Endothelial cell of umbilical vein (primary cell): ENCODE measurements around the gene PFDN5. TPM values are rescaled to one million over a fixed set of nuclear protein-coding genes. Genes with fewer than 3 reads are reported as not detected.

ENCODE experiments used
- BruUV-seq: library from RNA; stranded (reverse); fragments of 400-500 nt; replicated peaks from 2 replicates; lab custom pipeline; 2021; lab: Mats Ljungman, UMichigan
- CTCF ChIA-PET: fragments of 300-600, 350-600 bp; sonication (Branson Sonifier 250); formaldehyde crosslinking; loops from one replicate; lab custom pipeline; 2021; ENCODE audit warnings: antibody characterized with exemption, inconsistent platforms; lab: Charles Lee
- POLR2A ChIA-PET: fragments of 300-600, 350-600 bp; sonication (Branson Sonifier 250); formaldehyde crosslinking; loops from one replicate; lab custom pipeline; 2021; ENCODE audit warnings: antibody characterized with exemption, inconsistent platforms; lab: Charles Lee
- DNase-seq: peaks from one replicate; pipeline ENCODE4 v3.0.0-alpha.2; 2011; ENCODE audit warnings: low read depth, low spot score
- FAIRE-seq: peaks from 2 replicates; lab custom pipeline; 2011; peaks lifted over from hg19 to GRCh38; lab: Jason Lieb, UNC
- H2AFZ ChIP-seq: 2 replicates; pipeline ENCODE4 v1.6.0; 2012; ENCODE audit warnings: low read depth, low read length, control low read depth, inconsistent platforms
- H3K27ac ChIP-seq: 2 replicates; pipeline ENCODE4 v1.5.1; 2011; ENCODE audit warnings: low read depth, mild to moderate bottlenecking, control low read depth, low read length, moderate library complexity; ENCODE audit not compliant: insufficient read depth
- H3K27me3 ChIP-seq, 2 experiments: 2 replicates each; pipeline versions ENCODE4 v1.6.0 to v1.6.1; 2011; ENCODE audit warnings: low read length in 2 of 2, mixed read lengths in 1 of 2; ENCODE audit not compliant: control insufficient read depth in 2 of 2, insufficient read depth in 2 of 2
- H3K36me3 ChIP-seq, 2 experiments: 2 replicates in 1 of 2; 3 replicates in 1 of 2; pipeline ENCODE4 v1.5.1; 2011; ENCODE audit warnings: low read length in 2 of 2, mild to moderate bottlenecking in 1 of 2, moderate library complexity in 1 of 2; ENCODE audit not compliant: control insufficient read depth in 2 of 2, insufficient read depth in 2 of 2; ENCODE audit errors: extremely low read depth in 1 of 2
- H3K4me1 ChIP-seq: 3 replicates; pipeline ENCODE4 v1.5.1; 2011; ENCODE audit warnings: mild to moderate bottlenecking, low read length; ENCODE audit not compliant: control insufficient read depth, insufficient read depth; ENCODE audit errors: extremely low read depth
- H3K4me2 ChIP-seq: 2 replicates; pipeline ENCODE4 v1.6.1; 2011; ENCODE audit warnings: low read length, control low read depth, mixed read lengths; ENCODE audit not compliant: insufficient read depth
- H3K4me3 ChIP-seq, 3 experiments: fragments of 200-600 bp in 1 of 3; sonication (generic), shearing (Covaris generic) in 1 of 3; replicated peaks in 1 of 3; 2 replicates each; pipeline ENCODE4 v1.5.1; 2011 to 2016; ENCODE audit warnings: control low read depth in 3 of 3, low read length in 3 of 3, mild to moderate bottlenecking in 2 of 3, inconsistent platforms in 1 of 3, low read depth in 1 of 3, moderate library complexity in 1 of 3; ENCODE audit not compliant: insufficient read depth in 1 of 3
- H3K79me2 ChIP-seq: 2 replicates; pipeline ENCODE4 v1.6.0; 2012; ENCODE audit warnings: low read length, inconsistent platforms; ENCODE audit not compliant: control insufficient read depth, insufficient read depth
- H3K9ac ChIP-seq: replicated peaks from 2 replicates; pipeline ENCODE3; 2011; ENCODE audit warnings: low read length, control low read depth; ENCODE audit not compliant: insufficient read depth; ENCODE audit errors: extremely low read depth
- H3K9me1 ChIP-seq: replicated peaks from 3 replicates; pipeline ENCODE4 v1.6.0; 2011; ENCODE audit warnings: mild to moderate bottlenecking, low read length; ENCODE audit not compliant: control insufficient read depth, insufficient read depth; ENCODE audit errors: extremely low read depth
- H3K9me3 ChIP-seq: replicated peaks from 2 replicates; pipeline ENCODE4 v1.5.1; 2012; ENCODE audit warnings: low read length, inconsistent platforms; ENCODE audit not compliant: control insufficient read depth, insufficient read depth
- H4K20me1 ChIP-seq: replicated peaks from 2 replicates; pipeline ENCODE3; 2011; ENCODE audit warnings: mild to moderate bottlenecking, low read length; ENCODE audit not compliant: control insufficient read depth, insufficient read depth; ENCODE audit errors: extremely low read depth
- CTCF ChIP-seq, 2 donors: IDR thresholded peaks; 1 replicate in 1 of 2; 2 replicates in 1 of 2; pipeline ENCODE4 v1.5.1; 2011; ENCODE audit warnings: low read length in 2 of 2, mild to moderate bottlenecking in 2 of 2, moderate library complexity in 2 of 2, control low read depth in 1 of 2, inconsistent platforms in 1 of 2, low read depth in 1 of 2; ENCODE audit not compliant: insufficient read depth in 1 of 2; ENCODE audit errors: extremely low read depth in 1 of 2
- EZH2 ChIP-seq: IDR thresholded peaks from 2 replicates; pipeline ENCODE4 v1.6.1; 2012; ENCODE audit warnings: borderline replicate concordance, low read depth, mild to moderate bottlenecking, moderate library complexity, low read length, inconsistent platforms; ENCODE audit not compliant: severe bottlenecking
- FOS ChIP-seq: IDR thresholded peaks from 2 replicates; pipeline ENCODE4 v1.6.1; 2011; ENCODE audit warnings: mild to moderate bottlenecking, low read length, moderate library complexity, borderline replicate concordance; ENCODE audit not compliant: insufficient read depth
- JUN ChIP-seq: IDR thresholded peaks from 2 replicates; pipeline ENCODE4 v1.6.1; 2011; ENCODE audit warnings: borderline replicate concordance, low read depth; ENCODE audit not compliant: insufficient read length, insufficient read depth
- MAX ChIP-seq: IDR thresholded peaks from 2 replicates; pipeline ENCODE4 v1.6.1; 2011; ENCODE audit not compliant: insufficient read depth, insufficient read length
- POLR2AphosphoS5 ChIP-seq: IDR thresholded peaks from 2 replicates; pipeline ENCODE4 v1.6.1; 2012; ENCODE audit warnings: low read depth, mild to moderate bottlenecking, control low read depth, low read length, moderate library complexity; ENCODE audit not compliant: insufficient read depth
- dilution Hi-C: fragments of 300-500 bp; cut with MboI; formaldehyde crosslinking; loops from one replicate; pipeline ENCODE4 v1.15.0; 2019; ENCODE audit warnings: low sequenced_read_pairs; ENCODE audit not compliant: extremely low pct_ligation_motif_present
- intact Hi-C: fragments of 100-400 bp; cut with micrococcal nuclease; formaldehyde crosslinking; loops from one replicate; pipeline ENCODE4 v1.10.0; 2022
- polyA plus RNA-seq, 4 experiments: library from polyadenylated mRNA; depleted of rRNA in 3 of 4; stranded (reverse) in 3 of 4; unstranded in 1 of 4; fragments of >200 nt; gene quantifications; 2 replicates each; pipeline versions ENCODE4 v1.2.1 to v1.2.3, GENCODE V29; 2011 to 2012; ENCODE audit warnings: missing spikeins in 1 of 4
- total RNA-seq: library from RNA; stranded (reverse); gene quantifications from 2 replicates; pipeline ENCODE4 v1.2.3, GENCODE V29; 2021

Gene PFDN5
- total and polyA plus RNA-seq, 2 donors (not counting 3 experiments of a cell fraction or from before 2014, with no cell fraction given): 301 to 745 TPM

GRCh38 chr12:53313996-53314395 is 18.7 kb downstream of the PFDN5 start:
- intact Hi-C loops: no loop called here
- no peak overlapping the region for H3K4me2 ChIP-seq
- POLR2A ChIA-PET: no interaction called here

More at GRCh38 chr12:53313996-53314395, 18.7 kb downstream of the PFDN5 start:
- CTCF ChIA-PET: no interaction called here
- DNase-seq: no peak
- Histone ChIP-seq H3K79me2 (no peaks in the 10 kb centered on the region), H3K4me3 (no peak overlapping the region), H3K36me3 (peaks cover 9 to 20% of the 10 kb centered on the region in 2 experiments), H3K9ac (no peak overlapping the region), H3K9me3 (no peaks in the 10 kb centered on the region), H3K4me1 (no peaks in the 10 kb centered on the region), H3K9me1 (no peaks in the 10 kb centered on the region), H4K20me1 (no peaks in the 10 kb centered on the region), H3K27ac (no peak overlapping the region), H3K27me3 (no peaks in the 10 kb centered on the region), H2AFZ (no peak overlapping the region)
- dilution Hi-C loops: no loop called here
- no peak for FAIRE-seq
- TF ChIP-seq MAX (no peak), POLR2AphosphoS5 (no peak), FOS (no peak), CTCF (IDR thresholded peaks at IDR 0.05; ENCODE audit: extremely low read depth in 1 of 2, insufficient read depth in 1 of 2, low read depth in 1 of 2, low read length in 2 of 2) (no peak), JUN (no peak), EZH2 (no peak)
- BruUV-seq: no TSS peak
